GM12875 (cell line): ENCODE data around the gene LRP1B.

Source experiments
- H3K4me3 ChIP-seq: one replicate; pipeline ENCODE4 v1.5.1; 2011; ENCODE audit warnings: low read depth, low read length, control low read depth
- CTCF ChIP-seq: IDR thresholded peaks from 2 replicates; pipeline ENCODE4 v1.5.1; 2011; ENCODE audit warnings: low read depth, mild to moderate bottlenecking, control low read depth, inconsistent platforms, low read length, moderate library complexity, borderline replicate concordance; ENCODE audit not compliant: insufficient read depth

The LRP1B gene

GRCh38 chr2:140627136-140627535 is 1503.7 kb downstream of the LRP1B start:
- TF ChIP-seq CTCF = no peak

GRCh38 chr2:140624200-140624599 is 1506.6 kb downstream of the LRP1B start:
- TF ChIP-seq CTCF = no peak
- H3K4me3 ChIP-seq = no peak overlapping the region

More at GRCh38 chr2:140627136-140627535, 1503.7 kb downstream of the LRP1B start:
- H3K4me3 ChIP-seq = no peak overlapping the region

- H3K4me3 ChIP-seq = no peak overlapping the region
- TF ChIP-seq CTCF = no peak
Observed at GRCh38 chr2:140621583-140622362, 1509.0 kb downstream of the LRP1B start.

- TF ChIP-seq CTCF = no peak
- H3K4me3 ChIP-seq = no peak overlapping the region
Observed at GRCh38 chr2:140604788-140605187, 1526.0 kb downstream of the LRP1B start.

GRCh38 chr2:140604096-140604495 is 1526.7 kb downstream of the LRP1B start:
- no peak overlapping the region for H3K4me3 ChIP-seq

GRCh38 chr2:140603416-140603815 is 1527.4 kb downstream of the LRP1B start:
- no peak overlapping the region for H3K4me3 ChIP-seq
- TF ChIP-seq CTCF = no peak

More at GRCh38 chr2:140604096-140604495, 1526.7 kb downstream of the LRP1B start:
- TF ChIP-seq CTCF = no peak

GRCh38 chr2:140601801-140602200 is 1529.0 kb downstream of the LRP1B start:
- TF ChIP-seq CTCF = no peak
- H3K4me3 ChIP-seq = no peak overlapping the region
